HG03378 (cell line): ENCODE data around the gene NTSR1.

Experiments used
- ATAC-seq: cut with Tn5 transposase; IDR thresholded peaks from one replicate; pipeline ENCODE4 v1.9.1; 2021; ENCODE audit warnings: mild to moderate bottlenecking, moderate library complexity; ENCODE audit not compliant: unreplicated experiment

NTSR1 gene

GRCh38 chr20:62723768-62724450 is 15.3 kb downstream of the NTSR1 start:
- ATAC-seq: no peak

GRCh38 chr20:62724692-62725595 is 16.3 kb downstream of the NTSR1 start:
- ATAC-seq: no peak

GRCh38 chr20:62725596-62726268 is 17.1 kb downstream of the NTSR1 start:
- ATAC-seq: no peak

- ATAC-seq: no peak
Observed at GRCh38 chr20:62726276-62726675, 17.6 kb downstream of the NTSR1 start.

- ATAC-seq: no peak
Observed at GRCh38 chr20:62726716-62727583, 18.3 kb downstream of the NTSR1 start.

GRCh38 chr20:62727584-62728027 is 19.0 kb downstream of the NTSR1 start:
- no peak for ATAC-seq

GRCh38 chr20:62728028-62728780 is 19.6 kb downstream of the NTSR1 start:
- ATAC-seq: no peak

GRCh38 chr20:62728781-62729300 is 20.2 kb downstream of the NTSR1 start:
- no peak for ATAC-seq

GRCh38 chr20:62730481-62730880 is 21.8 kb downstream of the NTSR1 start:
- no peak for ATAC-seq

GRCh38 chr20:62732031-62732760 is 23.6 kb downstream of the NTSR1 start:
- ATAC-seq: no peak

- ATAC-seq: no peak
Observed at GRCh38 chr20:62732842-62733525, 24.3 kb downstream of the NTSR1 start.

GRCh38 chr20:62733526-62733842 is 24.8 kb downstream of the NTSR1 start:
- no peak for ATAC-seq

- ATAC-seq: no peak
Observed at GRCh38 chr20:62733891-62734290, 25.3 kb downstream of the NTSR1 start.

- no peak for ATAC-seq
Observed at GRCh38 chr20:62734326-62734725, 25.7 kb downstream of the NTSR1 start.

- ATAC-seq: no peak
Observed at GRCh38 chr20:62734881-62735280, 26.2 kb downstream of the NTSR1 start.

GRCh38 chr20:62735331-62735821 is 26.7 kb downstream of the NTSR1 start:
- no peak for ATAC-seq

GRCh38 chr20:62736026-62736406 is 27.4 kb downstream of the NTSR1 start:
- ATAC-seq: no peak

- ATAC-seq: no peak
Observed at GRCh38 chr20:62736407-62737071, 27.9 kb downstream of the NTSR1 start.
